ENCODE data around the gene NSDHL. TPM values are rescaled to one million over a fixed set of nuclear protein-coding genes. Genes with fewer than 3 reads are reported as not detected.

NSDHL gene
- total RNA-seq, 1 donor from 2014 or later = 15.9 TPM

- H3K27ac Mint-ChIP-seq = no peak overlapping the region
- Histone ChIP-seq H3K79me2 (ENCODE audit: low read depth) (no peaks in the 10 kb centered on the region), H3K4me1 (no peaks in the 10 kb centered on the region), H3K9ac (no peak overlapping the region), H2AFZ (replicated peaks) (no peak overlapping the region), H3K4me2 (no peak overlapping the region), H3K9me3 (ENCODE audit: low read depth) (no peaks in the 10 kb centered on the region), H3K27ac (no peak overlapping the region), H4K20me1 (ENCODE audit: low read depth) (no peaks in the 10 kb centered on the region), H3K36me3 (no peaks in the 10 kb centered on the region), H3K27me3 (no peaks in the 10 kb centered on the region), H3K4me3 (no peak overlapping the region), H3F3A (ENCODE audit: low read depth) (no peaks in the 10 kb centered on the region)
- TF ChIP-seq EZH2phosphoT487 (IDR thresholded peaks at IDR 0.05) (no peak), CTCF (IDR thresholded peaks at IDR 0.05) (no peak), EZH2 (IDR thresholded peaks at IDR 0.05) (no peak)
- H3K4me3 Mint-ChIP-seq = no peak overlapping the region
- peaks cover 22% of the 10 kb centered on the region for H3K4me1 Mint-ChIP-seq
- peaks cover 4% of the 10 kb centered on the region for H3K27me3 Mint-ChIP-seq (ENCODE audit: insufficient read depth, low read depth)
- peaks cover 12% of the 10 kb centered on the region for H3K9me3 Mint-ChIP-seq
- no peak for DNase-seq (ENCODE audit: low spot score)
- no peaks in the 10 kb centered on the region for H3K36me3 Mint-ChIP-seq
Measured at GRCh38 chrX:152902502-152902820, 71.6 kb downstream of the NSDHL start.

GRCh38 chrX:152903589-152903988, 72.7 kb downstream of the NSDHL start:
- DNase-seq (ENCODE audit: low spot score) = no peak
- Mint-ChIP-seq H3K9me3 (peaks cover 18% of the 10 kb centered on the region), H3K4me1 (peaks cover 24% of the 10 kb centered on the region), H3K4me3 (no peak overlapping the region), H3K27me3 (ENCODE audit: insufficient read depth, low read depth) (peaks cover 7% of the 10 kb centered on the region), H3K36me3 (no peaks in the 10 kb centered on the region), H3K27ac (no peak overlapping the region)
- Histone ChIP-seq H3K9ac (no peak overlapping the region), H3K4me1 (no peaks in the 10 kb centered on the region), H3K79me2 (ENCODE audit: low read depth) (no peaks in the 10 kb centered on the region), H3K4me3 (no peak overlapping the region), H3K36me3 (no peaks in the 10 kb centered on the region), H3F3A (ENCODE audit: low read depth) (no peaks in the 10 kb centered on the region), H3K4me2 (no peak overlapping the region), H3K27ac (no peak overlapping the region), H4K20me1 (ENCODE audit: low read depth) (no peaks in the 10 kb centered on the region), H2AFZ (replicated peaks) (no peak overlapping the region), H3K27me3 (no peaks in the 10 kb centered on the region), H3K9me3 (ENCODE audit: low read depth) (no peaks in the 10 kb centered on the region)
- TF ChIP-seq EZH2 (IDR thresholded peaks at IDR 0.05) (no peak), CTCF (IDR thresholded peaks at IDR 0.05) (no peak), EZH2phosphoT487 (IDR thresholded peaks at IDR 0.05) (no peak)

GRCh38 chrX:152904151-152905080, 73.6 kb downstream of the NSDHL start:
- peak overlapping the region; percentile 27 for H3K4me2 ChIP-seq
- H3K27ac Mint-ChIP-seq = no peak overlapping the region
- H3K4me3 Mint-ChIP-seq = no peak overlapping the region

More at GRCh38 chrX:152904151-152905080, 73.6 kb downstream of the NSDHL start:
- Histone ChIP-seq H3K27ac (no peak overlapping the region), H3K4me3 (no peak overlapping the region), H3K9ac (no peak overlapping the region), H3F3A (ENCODE audit: low read depth) (no peaks in the 10 kb centered on the region), H3K36me3 (no peaks in the 10 kb centered on the region), H3K79me2 (ENCODE audit: low read depth) (no peaks in the 10 kb centered on the region), H3K9me3 (ENCODE audit: low read depth) (no peaks in the 10 kb centered on the region), H2AFZ (replicated peaks) (no peak overlapping the region), H3K4me1 (no peaks in the 10 kb centered on the region), H3K27me3 (no peaks in the 10 kb centered on the region), H4K20me1 (ENCODE audit: low read depth) (no peaks in the 10 kb centered on the region)
- H3K27me3 Mint-ChIP-seq (ENCODE audit: insufficient read depth, low read depth) = peaks cover 7% of the 10 kb centered on the region
- H3K9me3 Mint-ChIP-seq = peaks cover 17% of the 10 kb centered on the region
- TF ChIP-seq EZH2phosphoT487 (IDR thresholded peaks at IDR 0.05) (no peak), CTCF (IDR thresholded peaks at IDR 0.05) (peak; percentile 65), EZH2 (IDR thresholded peaks at IDR 0.05) (no peak)
- peak; percentile 49 for DNase-seq (ENCODE audit: low spot score)
- H3K4me1 Mint-ChIP-seq = peaks cover 24% of the 10 kb centered on the region
- no peaks in the 10 kb centered on the region for H3K36me3 Mint-ChIP-seq
